GM12878 (cell line): ENCODE results near the gene CCNA2. TPM values are rescaled to one million over a fixed set of nuclear protein-coding genes. Genes with fewer than 3 reads are reported as not detected.

Experiments
- ATAC-seq: fragments of 200-7000 bp; cut with Tn5 transposase; 3 replicates; pipeline ENCODE4 v1.9.1; 2020; ENCODE audit warnings: mild to moderate bottlenecking, moderate library complexity
- BruUV-seq: library from RNA; stranded (reverse); fragments of 400-500 nt; replicated peaks from 2 replicates; lab custom pipeline; 2021; lab: Mats Ljungman, UMichigan
- CTCF ChIA-PET: fragments of 300-600 bp; sonication (Branson Sonifier 250); formaldehyde crosslinking; extraction: SDS; loops from one replicate; lab custom pipeline; 2021; ENCODE audit warnings: inconsistent platforms; lab: Yijun Ruan, JAX
- POLR2A ChIA-PET: fragments of 350-600 bp; formaldehyde crosslinking; extraction: SDS; loops from one replicate; lab custom pipeline; 2021; ENCODE audit warnings: inconsistent platforms; lab: Charles Lee
- RAD21 ChIA-PET: fragments of 300-600 bp; sonication (Branson Sonifier 250); formaldehyde crosslinking; loops from one replicate; lab custom pipeline; 2023; ENCODE audit warnings: antibody characterized with exemption; ENCODE audit not compliant: unreplicated experiment; lab: Charles Lee
- SMC1A ChIA-PET: fragments of 300-600 bp; sonication (Branson Sonifier 250); formaldehyde crosslinking; loops from one replicate; lab custom pipeline; 2023; ENCODE audit not compliant: unreplicated experiment, uncharacterized antibody; lab: Charles Lee
- DNase-seq: peaks from one replicate; pipeline ENCODE4 v3.0.0-alpha.2; 2011; ENCODE audit warnings: low read depth, low spot score
- FAIRE-seq: peaks from 3 replicates; lab custom pipeline; 2011; peaks lifted over from hg19 to GRCh38; lab: Jason Lieb, UNC
- H2AFZ ChIP-seq: 2 replicates; pipeline ENCODE4 v1.6.0; 2011; ENCODE audit warnings: low read depth, low read length, control low read depth; ENCODE audit not compliant: control insufficient read depth
- H3K27ac ChIP-seq: 2 replicates; pipeline ENCODE4 v1.5.1; 2011; ENCODE audit warnings: control low read depth; ENCODE audit not compliant: control insufficient read depth, insufficient read depth
- H3K27me3 ChIP-seq, 2 experiments: replicated peaks in 1 of 2; 2 replicates each; pipeline versions ENCODE4 v1.6.0 to v1.6.1; 2011; ENCODE audit warnings: low read length in 1 of 2; ENCODE audit not compliant: control insufficient read depth in 2 of 2, insufficient read depth in 2 of 2
- H3K36me3 ChIP-seq, 2 experiments: 2 replicates each; pipeline ENCODE4 v1.5.1; 2011; ENCODE audit warnings: low read length in 1 of 2; ENCODE audit not compliant: control insufficient read depth in 2 of 2, insufficient read depth in 2 of 2
- H3K4me1 ChIP-seq: 2 replicates; pipeline ENCODE4 v1.6.1; 2011; ENCODE audit warnings: mild to moderate bottlenecking, low read length, moderate library complexity, mixed read lengths; ENCODE audit not compliant: control insufficient read depth, insufficient read depth
- H3K4me2 ChIP-seq: 2 replicates; pipeline ENCODE4 v1.6.0; 2011; ENCODE audit warnings: control low read depth; ENCODE audit not compliant: control insufficient read depth, insufficient read depth
- H3K4me3 ChIP-seq: fragments of 200-600 bp; sonication (generic); 2 replicates; pipeline ENCODE4 v1.5.1; 2016
- H3K79me2 ChIP-seq: 2 replicates; pipeline ENCODE4 v1.6.0; 2011; ENCODE audit warnings: low read length; ENCODE audit not compliant: control insufficient read depth, insufficient read depth
- H3K9ac ChIP-seq: 2 replicates; pipeline ENCODE4 v1.8.0; 2011; ENCODE audit warnings: low read length, control low read depth, mixed read lengths; ENCODE audit not compliant: control insufficient read depth, insufficient read depth
- H3K9me3 ChIP-seq: replicated peaks from 3 replicates; pipeline ENCODE4 v1.5.1; 2011; ENCODE audit warnings: mild to moderate bottlenecking, low read length; ENCODE audit not compliant: control insufficient read depth, insufficient read depth
- H4K20me1 ChIP-seq: 2 replicates; pipeline ENCODE4 v1.6.0; 2011; ENCODE audit not compliant: control insufficient read depth, insufficient read depth
- CEBPB ChIP-seq, 2 experiments: fragments of 150-350 bp in 1 of 2; IDR thresholded peaks; 2 replicates each; pipeline ENCODE4 v1.6.1; 2012 to 2014; ENCODE audit warnings: low read depth in 2 of 2, low read length in 2 of 2, borderline replicate concordance in 1 of 2, inconsistent platforms in 1 of 2
- HDAC6 ChIP-seq: fragments of 200-600 bp; sonication (generic); IDR thresholded peaks from one replicate; pipeline ENCODE4 v1.8.0; 2017; ENCODE audit warnings: antibody characterized with exemption; ENCODE audit not compliant: unreplicated experiment
- SMAD1 ChIP-seq: fragments of 450-650 bp; IDR thresholded peaks from 2 replicates; pipeline ENCODE4 v1.6.1; 2018; ENCODE audit warnings: mild to moderate bottlenecking, low read depth; ENCODE audit not compliant: partially characterized antibody
- WGBS: methylation state at CpG from one replicate; pipeline ENCODE4 v1.1.6; 2016; ENCODE audit warnings: low lambda C conversion rate; ENCODE audit not compliant: insufficient replicate concordance, insufficient coverage; ENCODE audit errors: missing lambda C conversion rate; 5-methylcytosine and 5-hydroxymethylcytosine counted together
- in situ Hi-C: fragments of 300-500 bp; cut with MboI; formaldehyde crosslinking; loops from 9 replicates; pipeline ENCODE4 v1.14.3; 2018; ENCODE audit warnings: mixed read lengths
- intact Hi-C: fragments of 100-400 bp; cut with micrococcal nuclease; formaldehyde crosslinking; loops from one replicate; pipeline ENCODE4 v1.14.2; 2022; ENCODE audit not compliant: unreplicated experiment
- polyA plus RNA-seq, 11 experiments: library from polyadenylated mRNA; depleted of rRNA in 4 of 11; unstranded in 6 of 11; stranded (reverse) in 5 of 11; fragments of >200 nt; fragmentation: Nextera tagmentation in 4 of 11; fragmentation: Illumina TruSeq in 1 of 11; extraction: Ambion mirVana in 4 of 11; extraction: Trizol in 1 of 11; gene quantifications; 1 replicate in 1 of 11; 2 replicates in 10 of 11; pipeline versions ENCODE4 v1.2.1 to v1.2.3, GENCODE V29; 2011 to 2016; ENCODE audit warnings: inconsistent platforms in 2 of 11, missing spikeins in 2 of 11, low read depth in 1 of 11
- total RNA-seq, 4 experiments: library from RNA; depleted of rRNA in 3 of 4; stranded (reverse); fragments of >200 nt in 3 of 4; fragmentation: Illumina TruSeq in 1 of 4; extraction: Trizol in 1 of 4; gene quantifications; 2 replicates each; pipeline versions ENCODE4 v1.2.1 to v1.2.3, GENCODE V29; 2013 to 2021

The CCNA2 gene
- total and polyA plus RNA-seq, 10 of the 15 experiments (the other 5 are each of a cell fraction or from before 2014, with no cell fraction given), result 21.8 to 153 (median 94.5) TPM

GRCh38 chr4:121801715-121802075, 22.0 kb downstream of the CCNA2 start:
- intact Hi-C loops (loop anchor here (1.0 kb wide), 1 partner anchor 19 kb away; no protein-coding TSS in a partner anchor), in situ Hi-C loops (no loop called here)
- Histone ChIP-seq H2AFZ (peak overlapping the region; percentile 97), H3K9me3 (no peaks in the 10 kb centered on the region), H3K27me3 (no peaks in the 10 kb centered on the region), H3K36me3 (peaks cover 0 to 18% of the 10 kb centered on the region in 2 experiments; a peak in 1 of 4 replicates), H3K9ac (peak overlapping the region; percentile 96), H3K27ac (peak overlapping the region; percentile 94), H3K4me2 (peak overlapping the region; percentile 76), H3K79me2 (peaks cover 38% of the 10 kb centered on the region), H3K4me3 (peak overlapping the region; percentile 79), H3K4me1 (peaks cover 15% of the 10 kb centered on the region), H4K20me1 (no peaks in the 10 kb centered on the region)
- DNase-seq (no peak), ATAC-seq (no peak), FAIRE-seq (no peak)
- ChIA-PET RAD21 (interaction anchor here (0.6 to 3.3 kb wide), 4 partner anchors 9 to 68 kb away, joined by 3 to 28 read pairs (median 6); partner anchors contain the start of genes BBS7 and CCNA2), CTCF (interaction anchor here (1.9 kb wide), 1 partner anchor 16 kb away, joined by 6 read pairs; no protein-coding TSS in a partner anchor), SMC1A (interaction anchor here (0.6 to 3.5 kb wide), 6 partner anchors 11 to 145 kb away, joined by 3 to 34 read pairs (median 4); no protein-coding TSS in a partner anchor), POLR2A (interaction anchor here (0.7 to 3.6 kb wide), 10 partner anchors 9 to 24 kb away, joined by 3 to 19 read pairs (median 4); no protein-coding TSS in a partner anchor)
- 7% methylated on average over 4 of the region's 4 CpGs for WGBS
- no TSS peak for BruUV-seq
- no peak for TF ChIP-seq CEBPB (IDR thresholded peaks at IDR 0.05; ENCODE audit: borderline replicate concordance in 1 of 2, low read depth in 2 of 2, low read length in 2 of 2)
- no peak for TF ChIP-seq SMAD1
- TF ChIP-seq HDAC6, result peak; percentile 20
